CD1c-positive myeloid dendritic cell (primary cell): Measurements from ENCODE around the gene DNAJC3.
A peak's percentile ranks its signal among the peaks of the same experiment; 100 is the strongest.
"Not testable (repeated sequence)": the region's sequence is repeated elsewhere in the genome, so short reads cannot be mapped to it uniquely, and the experiment has no call there.

ENCODE experiments used
- DNase-seq: peaks from one replicate; pipeline ENCODE4 v3.0.0-alpha.2; 2016; ENCODE audit errors: extremely low spot score

The DNAJC3 gene

GRCh38 chr13:95781016-95781415 is 104.1 kb downstream of the DNAJC3 start:
- DNase-seq = no peak

- not testable (repeated sequence) for DNase-seq
Observed at GRCh38 chr13:95781940-95782339, 105.0 kb downstream of the DNAJC3 start.

- DNase-seq = no peak
Observed at GRCh38 chr13:95783747-95784146, 106.8 kb downstream of the DNAJC3 start.

- no peak for DNase-seq
Observed at GRCh38 chr13:95784161-95784899, 107.4 kb downstream of the DNAJC3 start.

- DNase-seq = no peak
Observed at GRCh38 chr13:95784900-95785290, 108.0 kb downstream of the DNAJC3 start.

GRCh38 chr13:95787356-95788099 is 110.6 kb downstream of the DNAJC3 start:
- DNase-seq = no peak

GRCh38 chr13:95788100-95788463 is 111.1 kb downstream of the DNAJC3 start:
- no peak for DNase-seq

- not testable (repeated sequence) for DNase-seq
Observed at GRCh38 chr13:95789315-95789714, 112.4 kb downstream of the DNAJC3 start.

- DNase-seq = no peak
Observed at GRCh38 chr13:95791084-95791722, 114.3 kb downstream of the DNAJC3 start.

GRCh38 chr13:95793018-95793555 is 116.1 kb downstream of the DNAJC3 start:
- DNase-seq = no peak

GRCh38 chr13:95793781-95794180 is 116.8 kb downstream of the DNAJC3 start:
- DNase-seq = no peak

- no peak for DNase-seq
Observed at GRCh38 chr13:95797016-95797415, 120.1 kb downstream of the DNAJC3 start.

GRCh38 chr13:95800436-95800835 is 123.5 kb downstream of the DNAJC3 start:
- DNase-seq = no peak

GRCh38 chr13:95801825-95802224 is 124.9 kb downstream of the DNAJC3 start:
- no peak for DNase-seq

- DNase-seq = no peak
Observed at GRCh38 chr13:95805921-95806320, 129.0 kb downstream of the DNAJC3 start.

- no peak for DNase-seq
Observed at GRCh38 chr13:95809429-95809828, 132.5 kb downstream of the DNAJC3 start.

GRCh38 chr13:95813139-95813538 is 136.2 kb downstream of the DNAJC3 start:
- no peak for DNase-seq

GRCh38 chr13:95814495-95814894 is 137.6 kb downstream of the DNAJC3 start:
- DNase-seq = no peak

- DNase-seq = no peak
Observed at GRCh38 chr13:95822303-95822702, 145.4 kb downstream of the DNAJC3 start.

GRCh38 chr13:95833126-95833525 is 156.2 kb downstream of the DNAJC3 start:
- DNase-seq = no peak

- DNase-seq = no peak
Observed at GRCh38 chr13:95833719-95834118, 156.8 kb downstream of the DNAJC3 start.

- peak; percentile 73 for DNase-seq
Observed at GRCh38 chr13:95834134-95834765, 157.3 kb downstream of the DNAJC3 start.
